ENCODE results near the gene CCDC8. TPM values are rescaled to one million over a fixed set of nuclear protein-coding genes. Genes with fewer than 3 reads are reported as not detected.
A peak's percentile ranks its signal among the peaks of the same experiment; 100 is the strongest.

CCDC8 gene
- total and polyA plus RNA-seq, 9 of the 15 experiments (the other 6 are each of a cell fraction or from before 2014, with no cell fraction given), result 0.68 to 30.8 (median 15.6) TPM

DNA sequence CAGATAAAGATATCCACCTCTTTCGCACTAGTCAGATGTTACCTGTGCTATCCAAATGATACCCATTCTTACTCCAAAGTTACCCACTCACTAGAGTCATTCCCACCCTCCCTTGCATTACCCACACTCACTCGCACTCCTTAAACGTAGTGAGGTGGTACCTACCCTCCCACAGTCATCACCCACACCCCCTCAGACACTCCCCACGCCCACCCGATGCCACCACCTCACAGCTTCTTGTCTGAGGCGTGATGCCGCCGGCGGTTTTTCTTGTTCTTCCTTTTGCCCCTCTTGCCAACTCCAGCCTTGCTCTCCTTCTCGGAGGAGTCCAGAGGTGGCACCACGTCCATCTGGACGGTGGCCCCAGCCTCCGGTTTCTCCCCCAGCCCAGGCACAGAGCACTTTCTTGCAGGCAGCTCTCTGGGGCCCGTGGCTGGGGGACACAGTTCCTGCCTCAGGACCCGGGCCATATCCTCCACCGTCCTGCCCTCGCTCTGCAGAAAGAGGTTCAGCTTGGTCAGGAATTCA, 14.2 kb upstream of the CCDC8 start (continued):
- TF ChIP-seq ELF2 (CRISPR knock-in tag; IDR thresholded peaks at IDR 0.05) (no peak), SLC30A9 (CRISPR knock-in tag; IDR thresholded peaks at IDR 0.05) (no peak), NCOA4 (IDR thresholded peaks at IDR 0.05; ENCODE audit: partially characterized antibody) (no peak), POLR2AphosphoS5 (IDR thresholded peaks at IDR 0.05; ENCODE audit: control insufficient read depth, insufficient read depth, low read depth, low read length) (no peak), NFIX (CRISPR knock-in tag; IDR thresholded peaks at IDR 0.05; ENCODE audit: low read depth) (no peak), RUNX1 (IDR thresholded peaks at IDR 0.05; ENCODE audit: low read depth) (no peak)

DNA sequence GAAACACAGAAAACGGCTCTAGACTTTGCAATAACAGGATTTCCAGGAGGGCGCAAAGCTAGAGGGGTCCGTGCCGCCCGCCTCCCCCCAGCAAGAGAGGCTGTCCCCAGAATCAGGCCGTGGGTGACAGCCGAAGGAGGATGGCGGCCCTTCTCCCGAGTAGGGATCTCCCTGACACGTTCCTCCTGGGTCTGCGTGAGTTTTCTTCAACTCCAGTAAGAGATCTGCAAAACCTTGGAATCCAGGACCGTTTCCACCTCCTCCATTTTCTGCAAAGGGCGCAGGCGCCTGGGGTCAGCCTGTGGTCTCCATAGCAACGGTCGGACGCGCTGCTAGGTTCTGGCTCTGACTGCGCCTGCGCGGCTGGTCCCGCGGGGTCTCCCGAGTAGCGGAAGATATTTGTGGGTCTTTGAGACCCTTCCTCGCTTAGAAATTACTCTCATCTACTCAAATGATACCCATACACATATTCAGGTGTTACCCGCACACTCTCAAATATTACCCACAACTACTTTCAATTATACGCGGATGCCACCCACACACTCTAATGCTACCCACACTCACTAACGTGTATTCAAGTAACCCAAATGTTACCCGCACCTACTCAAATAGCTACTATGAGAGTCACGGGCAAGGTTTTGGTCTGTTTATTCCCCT, 13.3 kb upstream of the CCDC8 start:
- Histone ChIP-seq H2AFZ (ENCODE audit: low read depth, low read length) (peak overlapping the region; percentile 58), H4K20me1 (replicated peaks; ENCODE audit: control insufficient read depth, insufficient read depth, low read length) (no peaks in the 10 kb centered on the region; the same call in 1 of the 2 replicates), H3K9me3 (replicated peaks; ENCODE audit: control insufficient read depth, insufficient read depth, low read depth, low read length) (no peaks in the 10 kb centered on the region), H3K4me2 (ENCODE audit: insufficient read depth, low read length) (peak overlapping the region; percentile 43; the same call in 1 of the 2 replicates), H3K9me1 (ENCODE audit: control insufficient read depth, insufficient read depth, low read length) (no peaks in the 10 kb centered on the region), H3K36me3 (ENCODE audit: control insufficient read depth, insufficient read depth, low read length) (no peaks in the 10 kb centered on the region), H3K9ac (ENCODE audit: insufficient read depth in 1 of 2, low read depth in 2 of 2, low read length in 2 of 2) (peak overlapping the region in 1 of 2 experiments; percentile 55; a peak in 1 of 4 replicates), H3K4me3 (no peak overlapping the region), H3K27ac (ENCODE audit: extremely low read depth, low read depth, low read length) (no peak overlapping the region), H3K27me3 (ENCODE audit: control insufficient read depth in 2 of 2, insufficient read depth in 2 of 2, low read length in 2 of 2) (peaks cover 36 to 46% of the 10 kb centered on the region in 2 experiments), H3K79me2 (ENCODE audit: control insufficient read depth, insufficient read depth, low read length) (no peaks in the 10 kb centered on the region), H3K4me1 (replicated peaks in 1 of 2; ENCODE audit: control insufficient read depth in 2 of 2, insufficient read depth in 2 of 2, low read length in 2 of 2) (peaks cover 2 to 19% of the 10 kb centered on the region in 2 experiments; a peak in 2 of 5 replicates)
- FAIRE-seq, result no peak
- DNase-seq (ENCODE audit: extremely low read depth in 1 of 4, low spot score in 3 of 4), result peak; percentile 77 to 84 (median 80)
- WGBS (ENCODE audit: insufficient coverage, low coverage, missing lambda C conversion rate), result 17% methylated on average over 32 of the region's 32 CpGs
- peak; percentile 80 for ATAC-seq
- ChIA-PET POLR2A (no interaction called here), CTCF (ENCODE audit: low intra/inter-chr PET ratio) (interaction anchor here (0.6 to 0.7 kb wide), 2 partner anchors 22 to 31 kb away, joined by 3 to 6 read pairs; no protein-coding TSS in a partner anchor)
- intact Hi-C loops (cut with micrococcal nuclease) (no loop called here), in situ Hi-C loops (cut with MboI) (no loop called here)
- no TSS peak for BruUV-seq (replicated peaks)
- no peak for TF ChIP-seq PPARD (CRISPR knock-in tag; IDR thresholded peaks at IDR 0.05)
- no peak for TF ChIP-seq STAT5A (IDR thresholded peaks at IDR 0.05; ENCODE audit: borderline replicate concordance, low read length)
- TF ChIP-seq ZBED1 (IDR thresholded peaks at IDR 0.05), result no peak
- no peak for TF ChIP-seq PRMT5 (CRISPR knock-in tag; IDR thresholded peaks at IDR 0.05)
- TF ChIP-seq FOXP4 (CRISPR knock-in tag; IDR thresholded peaks at IDR 0.05; ENCODE audit: borderline replicate concordance), result no peak
- TF ChIP-seq HNRNPUL1 (IDR thresholded peaks at IDR 0.05; ENCODE audit: low read length), result no peak
- peak; percentile 96 for TF ChIP-seq RFX1 (IDR thresholded peaks at IDR 0.05)
- no peak for TF ChIP-seq ZNF232 (CRISPR knock-in tag; IDR thresholded peaks at IDR 0.05)
- TF ChIP-seq, protein P1, sequence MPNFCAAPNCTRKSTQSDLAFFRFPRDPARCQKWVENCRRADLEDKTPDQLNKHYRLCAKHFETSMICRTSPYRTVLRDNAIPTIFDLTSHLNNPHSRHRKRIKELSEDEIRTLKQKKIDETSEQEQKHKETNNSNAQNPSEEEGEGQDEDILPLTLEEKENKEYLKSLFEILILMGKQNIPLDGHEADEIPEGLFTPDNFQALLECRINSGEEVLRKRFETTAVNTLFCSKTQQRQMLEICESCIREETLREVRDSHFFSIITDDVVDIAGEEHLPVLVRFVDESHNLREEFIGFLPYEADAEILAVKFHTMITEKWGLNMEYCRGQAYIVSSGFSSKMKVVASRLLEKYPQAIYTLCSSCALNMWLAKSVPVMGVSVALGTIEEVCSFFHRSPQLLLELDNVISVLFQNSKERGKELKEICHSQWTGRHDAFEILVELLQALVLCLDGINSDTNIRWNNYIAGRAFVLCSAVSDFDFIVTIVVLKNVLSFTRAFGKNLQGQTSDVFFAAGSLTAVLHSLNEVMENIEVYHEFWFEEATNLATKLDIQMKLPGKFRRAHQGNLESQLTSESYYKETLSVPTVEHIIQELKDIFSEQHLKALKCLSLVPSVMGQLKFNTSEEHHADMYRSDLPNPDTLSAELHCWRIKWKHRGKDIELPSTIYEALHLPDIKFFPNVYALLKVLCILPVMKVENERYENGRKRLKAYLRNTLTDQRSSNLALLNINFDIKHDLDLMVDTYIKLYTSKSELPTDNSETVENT (CRISPR knock-in tag; IDR thresholded peaks at IDR 0.05), result no peak
- TF ChIP-seq ZNF41 (CRISPR knock-in tag; conservative IDR thresholded peaks at IDR 0.05), result no peak
- TF ChIP-seq ZFX (CRISPR knock-in tag; IDR thresholded peaks at IDR 0.05), result no peak
- TF ChIP-seq ZBTB8A (IDR thresholded peaks at IDR 0.05; ENCODE audit: partially characterized antibody), result no peak
- no peak for TF ChIP-seq TCF3 (CRISPR knock-in tag; IDR thresholded peaks at IDR 0.05)
